Stimulated activated CD4-positive, alpha-beta T cell treated with anti-CD3 and anti-CD28 coated beads, Interleukin-12 subunit alpha, Interleukin-12 subunit beta, amount 100 ng/mL, for 4 hours (primary cell): ENCODE data around the gene KATNAL2.
A peak's percentile ranks its signal among the peaks of the same experiment; 100 is the strongest.
"Not testable (repeated sequence)": the region's sequence is repeated elsewhere in the genome, so short reads cannot be mapped to it uniquely, and the experiment has no call there.

Source experiments
- DNase-seq: peaks from one replicate; pipeline ENCODE4 v3.0.0-alpha.2; 2020

KATNAL2 gene

DNA sequence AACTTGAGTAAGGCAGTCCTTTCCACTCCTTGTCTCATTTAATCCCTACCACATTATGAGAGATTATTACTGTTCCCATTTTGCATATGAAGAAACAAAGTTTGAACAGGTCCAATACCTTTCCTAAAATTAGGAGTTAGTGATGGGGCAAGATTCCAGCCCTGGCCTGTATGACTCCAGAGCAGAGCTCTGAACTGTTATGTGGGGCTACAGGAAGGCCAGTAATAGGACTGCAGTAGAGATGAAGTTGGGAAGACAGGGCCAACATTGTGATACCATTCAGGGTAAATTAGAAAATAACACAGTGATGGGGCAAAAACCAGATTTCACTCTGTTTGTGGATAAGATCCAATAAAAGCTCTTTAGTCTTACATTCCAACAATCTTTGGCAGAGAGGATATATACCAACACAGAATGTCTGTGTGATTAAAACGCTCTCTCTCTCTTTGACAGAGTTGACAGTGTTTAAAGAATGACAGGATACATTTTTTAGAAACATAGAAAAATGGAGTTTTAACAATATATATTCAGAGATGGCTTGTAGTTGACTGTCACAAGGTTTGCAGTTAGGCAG is 22.7 kb downstream of the KATNAL2 start:
- no peak for DNase-seq

DNA sequence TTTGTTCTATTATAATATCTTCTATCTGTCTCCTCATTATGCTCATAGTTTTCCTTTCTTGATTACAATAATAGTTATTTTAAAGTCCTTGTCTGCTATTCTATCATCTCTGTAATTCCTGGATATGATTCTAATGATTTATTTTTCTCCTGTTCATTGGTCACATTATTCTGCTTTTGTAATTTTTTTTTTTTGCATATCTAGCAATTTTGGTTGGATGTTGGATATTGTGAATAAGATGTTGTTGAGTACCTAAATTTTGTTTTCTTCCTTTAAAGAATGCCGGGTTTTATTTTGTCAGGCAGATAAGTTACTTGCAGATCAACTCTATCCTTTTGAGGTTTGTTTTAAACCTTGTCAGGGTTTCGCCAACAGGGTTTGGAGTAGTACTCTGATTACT is 25.2 kb downstream of the KATNAL2 start:
- DNase-seq, result no peak

DNA sequence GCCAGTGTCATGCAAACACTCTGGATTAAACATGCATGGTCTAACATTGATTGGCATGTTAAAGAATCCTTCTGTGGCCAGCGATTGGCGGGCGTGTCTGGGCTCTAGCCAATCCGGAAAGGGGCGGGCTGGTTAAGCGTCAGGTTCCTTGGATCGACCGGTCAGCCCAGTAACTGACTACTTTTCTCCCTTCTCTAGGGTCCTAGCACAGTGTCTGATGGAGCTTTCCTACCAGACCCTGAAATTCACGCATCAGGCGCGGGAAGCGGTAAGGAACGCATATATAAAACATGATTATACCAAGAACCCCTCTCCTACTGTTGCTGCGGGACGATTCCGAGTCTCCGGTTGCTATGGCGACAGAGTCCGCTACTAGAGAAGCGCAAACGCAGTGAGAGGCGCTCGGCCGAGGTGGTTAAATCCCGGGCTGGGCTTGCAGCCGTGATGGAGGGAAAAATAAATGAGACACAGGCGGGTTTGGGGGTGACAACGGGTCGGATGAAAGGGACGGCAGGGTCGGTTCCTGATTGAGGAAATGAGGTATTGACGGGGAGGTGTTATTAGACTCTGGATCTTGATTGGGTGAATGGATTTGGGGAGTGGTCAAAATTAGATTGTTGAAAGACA is 29.4 kb downstream of the KATNAL2 start:
- peak; percentile 37 for DNase-seq

DNA sequence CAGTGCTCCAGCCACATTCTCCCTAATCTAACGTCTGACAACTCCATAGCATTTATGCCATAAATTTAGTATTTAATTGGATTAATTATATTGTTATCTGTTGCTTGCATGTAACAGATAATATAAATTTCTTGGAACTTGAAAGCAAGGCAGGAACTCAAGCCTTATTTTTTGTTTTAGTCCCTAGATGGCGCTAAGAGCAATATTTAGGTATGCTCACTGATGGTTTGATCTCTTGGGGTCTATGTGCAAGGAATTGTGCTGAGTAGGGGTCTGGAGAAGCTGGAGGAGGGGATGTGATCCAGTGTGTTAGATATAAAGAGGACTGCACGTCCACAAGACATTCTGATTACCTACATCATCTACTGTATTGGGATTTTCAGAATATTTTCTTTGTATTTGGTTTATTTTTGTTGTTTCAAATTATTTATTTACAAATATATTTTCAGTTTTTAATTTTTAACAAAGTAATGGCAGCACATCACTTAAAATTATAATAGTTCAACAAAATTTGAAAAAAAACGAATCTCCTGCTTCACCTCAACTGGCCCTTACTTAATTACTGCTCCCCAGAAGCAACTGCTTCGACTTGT is 32.8 kb downstream of the KATNAL2 start:
- DNase-seq, result no peak

DNA sequence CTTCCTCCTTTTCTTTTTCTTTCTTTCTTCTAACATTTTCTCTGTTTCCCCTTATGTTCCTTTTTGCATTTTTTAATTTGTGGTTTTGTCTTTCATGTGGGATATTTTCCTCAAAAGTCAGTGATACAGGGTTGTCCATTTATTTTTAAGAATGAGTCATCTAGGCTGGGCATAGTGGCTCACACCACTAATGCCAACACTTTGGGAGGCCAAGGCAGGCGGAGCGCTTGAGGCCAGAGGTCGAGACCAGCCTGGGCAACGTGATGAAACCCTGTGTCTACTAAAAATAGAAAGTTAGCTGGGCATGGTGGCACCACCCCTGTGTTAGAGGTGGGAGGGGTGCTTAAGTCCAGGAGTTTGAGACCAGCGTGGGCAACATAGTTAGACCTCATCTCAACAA is 35.8 kb downstream of the KATNAL2 start:
- no peak for DNase-seq

DNA sequence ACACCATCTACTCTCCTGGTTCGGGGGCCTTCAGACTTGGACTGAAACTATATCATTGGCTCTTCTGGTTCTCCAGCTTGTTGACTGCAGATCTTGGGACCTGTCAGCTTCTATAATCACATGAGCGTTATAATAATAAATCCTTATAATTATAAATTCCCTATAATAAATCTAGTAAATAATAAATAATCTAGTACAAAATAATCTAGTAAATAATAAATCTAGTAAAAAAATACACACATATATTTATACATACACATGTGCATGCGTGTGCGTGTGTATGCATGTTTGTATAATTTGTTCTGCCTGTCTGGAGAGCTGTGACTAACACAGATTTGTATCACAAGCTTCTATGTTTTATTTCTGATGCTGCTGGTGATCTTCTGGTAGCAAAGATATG is 40.8 kb downstream of the KATNAL2 start:
- no peak for DNase-seq

DNA sequence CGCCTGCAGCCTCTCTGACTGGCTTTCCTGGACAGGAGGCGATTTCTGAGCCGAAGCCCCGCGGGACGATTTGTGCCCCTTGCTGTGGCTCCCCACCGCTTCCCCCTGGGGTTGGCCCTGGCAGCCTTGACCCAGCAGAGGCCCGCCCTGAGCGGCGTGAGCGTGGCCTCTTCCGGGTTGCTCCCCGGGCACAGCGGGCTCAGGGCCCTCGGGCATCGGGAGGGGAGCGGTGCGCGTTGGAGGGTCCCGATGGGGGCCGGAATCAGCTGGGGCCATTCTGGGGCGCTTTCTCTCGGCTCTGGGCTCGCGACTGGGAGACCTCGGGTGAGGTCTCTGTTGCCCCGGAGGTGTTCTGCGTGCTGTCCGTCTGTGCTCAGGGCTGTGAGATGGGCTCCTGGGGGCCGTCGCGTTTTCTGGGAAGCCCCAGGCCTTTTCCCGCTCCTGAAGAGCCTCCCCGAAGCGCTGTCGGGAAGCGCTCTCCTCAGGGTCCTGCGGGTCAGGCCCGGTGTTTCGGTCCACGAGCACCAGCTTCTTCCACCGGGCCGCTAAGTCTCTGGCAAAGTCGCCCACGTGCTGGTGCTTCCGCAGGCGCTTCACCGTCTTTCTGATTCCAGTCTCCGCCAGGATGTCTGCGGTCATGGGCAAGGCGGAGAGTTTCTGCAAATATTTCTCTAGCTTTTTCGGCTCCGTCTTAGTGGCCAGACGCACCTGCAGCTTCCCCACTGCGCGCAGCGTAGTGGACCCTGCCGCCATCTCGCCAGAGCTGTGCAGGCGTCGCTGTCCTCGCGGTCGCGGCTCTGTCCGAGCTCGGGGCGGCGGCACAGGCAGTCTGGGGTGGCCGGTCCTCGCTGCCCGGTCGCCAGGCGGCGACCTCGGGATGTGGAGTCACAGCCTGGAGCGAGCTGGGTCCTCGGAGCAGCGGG is 46.5 kb downstream of the KATNAL2 start:
- not testable (repeated sequence) for DNase-seq

DNA sequence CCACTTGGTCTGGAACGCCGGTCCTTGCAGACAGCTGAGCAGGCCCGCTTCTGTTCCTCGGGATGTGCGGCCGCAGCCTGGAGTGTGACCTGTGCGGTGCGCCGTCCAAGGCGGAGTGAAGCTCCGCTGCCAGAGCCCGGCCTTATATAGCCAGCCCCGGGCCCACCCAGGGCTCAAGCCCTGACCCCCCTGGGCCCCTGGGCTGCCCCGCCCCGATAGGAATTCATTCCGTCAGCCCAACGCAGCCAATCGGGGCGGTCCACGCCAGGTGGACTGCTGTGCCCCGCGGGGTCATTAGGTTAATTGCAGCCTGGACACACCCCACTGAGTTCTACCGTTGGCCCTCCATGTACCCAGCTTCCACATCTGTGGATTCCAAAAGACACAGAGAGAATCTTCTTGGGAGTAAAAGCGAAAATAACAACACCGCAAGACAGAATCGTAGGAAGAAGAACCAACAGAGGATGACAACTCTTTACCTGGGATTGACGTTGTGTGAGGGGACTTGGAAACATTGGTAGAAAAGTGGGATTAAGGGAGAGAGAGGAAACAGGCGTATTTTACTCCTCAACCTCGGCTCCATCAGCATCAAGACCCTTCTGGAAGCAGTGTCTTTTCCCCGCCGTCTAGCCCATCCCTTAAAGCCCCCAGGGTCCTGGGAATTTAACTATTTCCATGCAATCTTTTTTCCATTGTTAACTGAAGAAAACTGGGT is 47.3 kb downstream of the KATNAL2 start:
- DNase-seq, result not testable (repeated sequence)

DNA sequence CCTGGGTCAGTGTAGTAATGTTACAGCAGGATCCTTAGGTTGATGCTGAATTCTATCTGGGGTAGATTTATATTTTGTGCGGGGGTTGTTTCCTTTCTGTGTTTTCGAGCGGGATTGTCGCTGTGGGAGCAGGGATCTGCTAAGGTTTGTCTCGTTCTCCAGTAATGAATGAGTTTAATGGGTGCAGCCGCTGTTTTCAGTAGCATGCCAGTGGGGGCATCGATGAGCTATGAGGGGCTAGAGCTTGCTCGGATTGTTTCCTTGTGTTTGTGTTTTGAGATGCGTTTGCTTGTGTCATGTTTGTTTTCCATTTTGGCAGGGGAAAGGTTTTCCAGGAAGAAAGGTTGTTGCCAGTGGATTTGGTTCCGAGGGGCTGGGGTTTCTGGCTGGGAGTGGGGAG is 48.9 kb downstream of the KATNAL2 start:
- not testable (repeated sequence) for DNase-seq

DNA sequence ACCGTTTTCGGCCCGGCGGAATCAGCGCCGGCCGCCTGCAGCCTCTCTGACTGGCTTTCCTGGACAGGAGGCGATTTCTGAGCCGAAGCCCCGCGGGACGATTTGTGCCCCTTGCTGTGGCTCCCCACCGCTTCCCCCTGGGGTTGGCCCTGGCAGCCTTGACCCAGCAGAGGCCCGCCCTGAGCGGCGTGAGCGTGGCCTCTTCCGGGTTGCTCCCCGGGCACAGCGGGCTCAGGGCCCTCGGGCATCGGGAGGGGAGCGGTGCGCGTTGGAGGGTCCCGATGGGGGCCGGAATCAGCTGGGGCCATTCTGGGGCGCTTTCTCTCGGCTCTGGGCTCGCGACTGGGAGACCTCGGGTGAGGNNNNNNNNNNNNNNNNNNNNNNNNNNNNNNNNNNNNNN is 52.1 kb downstream of the KATNAL2 start:
- DNase-seq, result not testable (repeated sequence)

DNA sequence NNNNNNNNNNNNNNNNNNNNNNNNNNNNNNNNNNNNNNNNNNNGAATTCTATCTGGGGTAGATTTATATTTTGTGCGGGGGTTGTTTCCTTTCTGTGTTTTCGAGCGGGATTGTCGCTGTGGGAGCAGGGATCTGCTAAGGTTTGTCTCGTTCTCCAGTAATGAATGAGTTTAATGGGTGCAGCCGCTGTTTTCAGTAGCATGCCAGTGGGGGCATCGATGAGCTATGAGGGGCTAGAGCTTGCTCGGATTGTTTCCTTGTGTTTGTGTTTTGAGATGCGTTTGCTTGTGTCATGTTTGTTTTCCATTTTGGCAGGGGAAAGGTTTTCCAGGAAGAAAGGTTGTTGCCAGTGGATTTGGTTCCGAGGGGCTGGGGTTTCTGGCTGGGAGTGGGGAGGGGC is 102.5 kb downstream of the KATNAL2 start:
- DNase-seq, result not testable (repeated sequence)

DNA sequence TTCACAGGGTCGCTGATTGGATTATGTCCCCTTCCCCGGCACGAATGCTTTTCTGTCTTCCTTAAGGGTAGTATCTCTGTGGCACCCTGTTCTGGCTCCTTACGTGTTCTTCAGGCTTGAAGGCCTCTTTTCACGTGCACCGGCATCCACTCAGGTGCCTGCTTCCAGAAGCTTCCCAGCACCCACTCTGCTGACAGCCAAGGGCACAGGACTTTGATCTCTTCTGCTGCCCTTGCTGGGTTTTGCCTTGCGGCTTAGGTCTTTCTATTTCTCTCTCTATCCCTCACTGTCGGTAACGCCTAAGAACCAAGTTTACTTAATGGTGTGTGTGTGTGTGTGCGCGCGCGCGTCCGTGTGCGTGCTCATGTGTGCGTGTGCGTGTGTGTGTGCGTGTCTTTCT is 103.4 kb downstream of the KATNAL2 start:
- DNase-seq, result not testable (repeated sequence)

DNA sequence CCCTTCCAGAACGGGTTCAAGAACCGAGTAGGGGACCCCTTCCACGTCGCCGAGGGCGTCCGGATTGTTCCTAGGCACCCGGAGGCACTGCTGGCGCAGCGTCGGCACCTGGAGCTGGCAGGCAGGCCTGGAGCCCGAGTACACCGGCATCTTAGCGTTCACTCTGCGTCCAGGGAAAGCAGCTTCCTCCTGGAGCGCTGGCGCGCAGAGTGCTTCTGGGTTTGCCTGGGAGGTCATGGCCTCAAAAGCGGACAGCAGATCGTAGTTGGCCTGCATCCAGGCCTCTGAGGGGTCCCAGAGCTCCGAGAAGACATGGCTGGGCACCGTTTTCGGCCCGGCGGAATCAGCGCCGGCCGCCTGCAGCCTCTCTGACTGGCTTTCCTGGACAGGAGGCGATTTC is 105.4 kb downstream of the KATNAL2 start:
- DNase-seq, result not testable (repeated sequence)

DNA sequence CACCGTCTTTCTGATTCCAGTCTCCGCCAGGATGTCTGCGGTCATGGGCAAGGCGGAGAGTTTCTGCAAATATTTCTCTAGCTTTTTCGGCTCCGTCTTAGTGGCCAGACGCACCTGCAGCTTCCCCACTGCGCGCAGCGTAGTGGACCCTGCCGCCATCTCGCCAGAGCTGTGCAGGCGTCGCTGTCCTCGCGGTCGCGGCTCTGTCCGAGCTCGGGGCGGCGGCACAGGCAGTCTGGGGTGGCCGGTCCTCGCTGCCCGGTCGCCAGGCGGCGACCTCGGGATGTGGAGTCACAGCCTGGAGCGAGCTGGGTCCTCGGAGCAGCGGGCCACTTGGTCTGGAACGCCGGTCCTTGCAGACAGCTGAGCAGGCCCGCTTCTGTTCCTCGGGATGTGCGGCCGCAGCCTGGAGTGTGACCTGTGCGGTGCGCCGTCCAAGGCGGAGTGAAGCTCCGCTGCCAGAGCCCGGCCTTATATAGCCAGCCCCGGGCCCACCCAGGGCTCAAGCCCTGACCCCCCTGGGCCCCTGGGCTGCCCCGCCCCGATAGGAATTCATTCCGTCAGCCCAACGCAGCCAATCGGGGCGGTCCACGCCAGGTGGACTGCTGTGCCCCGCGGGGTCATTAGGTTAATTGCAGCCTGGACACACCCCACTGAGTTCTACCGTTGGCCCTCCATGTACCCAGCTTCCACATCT is 106.5 kb downstream of the KATNAL2 start:
- DNase-seq, result not testable (repeated sequence)

DNA sequence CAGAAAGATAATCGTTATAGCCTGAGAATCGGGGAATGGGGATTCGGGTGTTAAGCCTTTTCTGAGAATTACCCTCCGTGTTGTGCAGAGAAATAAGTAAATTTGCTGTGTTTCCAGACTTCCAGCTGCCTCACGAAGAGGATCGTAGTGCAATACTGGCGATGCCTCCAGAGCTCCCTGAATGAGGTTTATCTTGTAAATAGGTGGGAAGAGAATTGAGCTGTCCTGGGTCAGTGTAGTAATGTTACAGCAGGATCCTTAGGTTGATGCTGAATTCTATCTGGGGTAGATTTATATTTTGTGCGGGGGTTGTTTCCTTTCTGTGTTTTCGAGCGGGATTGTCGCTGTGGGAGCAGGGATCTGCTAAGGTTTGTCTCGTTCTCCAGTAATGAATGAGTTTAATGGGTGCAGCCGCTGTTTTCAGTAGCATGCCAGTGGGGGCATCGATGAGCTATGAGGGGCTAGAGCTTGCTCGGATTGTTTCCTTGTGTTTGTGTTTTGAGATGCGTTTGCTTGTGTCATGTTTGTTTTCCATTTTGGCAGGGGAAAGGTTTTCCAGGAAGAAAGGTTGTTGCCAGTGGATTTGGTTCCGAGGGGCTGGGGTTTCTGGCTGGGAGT is 108.3 kb downstream of the KATNAL2 start:
- not testable (repeated sequence) for DNase-seq

DNA sequence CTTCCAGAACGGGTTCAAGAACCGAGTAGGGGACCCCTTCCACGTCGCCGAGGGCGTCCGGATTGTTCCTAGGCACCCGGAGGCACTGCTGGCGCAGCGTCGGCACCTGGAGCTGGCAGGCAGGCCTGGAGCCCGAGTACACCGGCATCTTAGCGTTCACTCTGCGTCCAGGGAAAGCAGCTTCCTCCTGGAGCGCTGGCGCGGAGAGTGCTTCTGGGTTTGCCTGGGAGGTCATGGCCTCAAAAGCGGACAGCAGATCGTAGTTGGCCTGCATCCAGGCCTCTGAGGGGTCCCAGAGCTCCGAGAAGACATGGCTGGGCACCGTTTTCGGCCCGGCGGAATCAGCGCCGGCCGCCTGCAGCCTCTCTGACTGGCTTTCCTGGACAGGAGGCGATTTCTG is 111.3 kb downstream of the KATNAL2 start:
- DNase-seq, result not testable (repeated sequence)

DNA sequence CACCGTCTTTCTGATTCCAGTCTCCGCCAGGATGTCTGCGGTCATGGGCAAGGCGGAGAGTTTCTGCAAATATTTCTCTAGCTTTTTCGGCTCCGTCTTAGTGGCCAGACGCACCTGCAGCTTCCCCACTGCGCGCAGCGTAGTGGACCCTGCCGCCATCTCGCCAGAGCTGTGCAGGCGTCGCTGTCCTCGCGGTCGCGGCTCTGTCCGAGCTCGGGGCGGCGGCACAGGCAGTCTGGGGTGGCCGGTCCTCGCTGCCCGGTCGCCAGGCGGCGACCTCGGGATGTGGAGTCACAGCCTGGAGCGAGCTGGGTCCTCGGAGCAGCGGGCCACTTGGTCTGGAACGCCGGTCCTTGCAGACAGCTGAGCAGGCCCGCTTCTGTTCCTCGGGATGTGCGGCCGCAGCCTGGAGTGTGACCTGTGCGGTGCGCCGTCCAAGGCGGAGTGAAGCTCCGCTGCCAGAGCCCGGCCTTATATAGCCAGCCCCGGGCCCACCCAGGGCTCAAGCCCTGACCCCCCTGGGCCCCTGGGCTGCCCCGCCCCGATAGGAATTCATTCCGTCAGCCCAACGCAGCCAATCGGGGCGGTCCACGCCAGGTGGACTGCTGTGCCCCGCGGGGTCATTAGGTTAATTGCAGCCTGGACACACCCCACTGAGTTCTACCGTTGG is 112.4 kb downstream of the KATNAL2 start:
- DNase-seq, result not testable (repeated sequence)

DNA sequence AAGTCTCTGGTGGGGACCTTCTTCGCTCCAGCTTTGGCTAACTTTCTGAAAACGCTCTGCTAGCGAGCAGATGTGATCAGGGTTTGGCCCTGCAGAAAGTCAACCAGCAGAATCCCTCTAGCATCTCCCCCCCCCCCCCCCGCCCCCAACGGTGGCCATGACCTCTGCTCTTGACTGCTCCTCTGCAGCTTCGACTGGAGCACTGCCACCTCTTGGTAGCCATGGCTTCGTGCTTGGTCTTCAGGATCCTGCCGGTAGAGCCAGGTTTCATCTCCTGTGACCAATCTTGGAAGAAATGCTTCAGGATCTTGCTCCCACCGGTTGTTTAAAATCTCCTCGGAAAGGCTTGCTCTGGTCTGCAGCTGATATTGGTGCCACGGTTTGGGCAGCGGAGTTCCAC is 113.5 kb downstream of the KATNAL2 start:
- DNase-seq, result not testable (repeated sequence)

DNA sequence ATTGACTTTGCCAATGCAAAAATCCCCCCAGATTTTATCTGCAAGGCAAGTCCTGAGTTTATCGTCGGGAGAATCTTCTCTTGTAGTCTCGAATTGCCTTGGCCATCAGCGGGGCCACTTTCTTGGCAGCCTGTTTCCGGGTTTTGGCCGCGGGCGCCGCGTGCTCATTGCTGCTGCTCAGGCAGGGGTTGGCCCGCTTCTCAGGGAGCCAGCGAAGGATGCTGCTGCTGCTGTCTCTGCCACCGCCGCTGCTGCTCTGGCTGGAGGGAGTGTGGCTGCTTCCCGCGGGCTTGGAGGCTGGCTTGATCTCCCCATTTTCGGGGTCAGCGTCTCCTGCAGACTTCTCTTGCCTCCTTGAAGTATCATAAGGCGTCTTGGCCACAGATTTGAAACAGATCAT is 115.5 kb downstream of the KATNAL2 start:
- DNase-seq, result no peak

DNA sequence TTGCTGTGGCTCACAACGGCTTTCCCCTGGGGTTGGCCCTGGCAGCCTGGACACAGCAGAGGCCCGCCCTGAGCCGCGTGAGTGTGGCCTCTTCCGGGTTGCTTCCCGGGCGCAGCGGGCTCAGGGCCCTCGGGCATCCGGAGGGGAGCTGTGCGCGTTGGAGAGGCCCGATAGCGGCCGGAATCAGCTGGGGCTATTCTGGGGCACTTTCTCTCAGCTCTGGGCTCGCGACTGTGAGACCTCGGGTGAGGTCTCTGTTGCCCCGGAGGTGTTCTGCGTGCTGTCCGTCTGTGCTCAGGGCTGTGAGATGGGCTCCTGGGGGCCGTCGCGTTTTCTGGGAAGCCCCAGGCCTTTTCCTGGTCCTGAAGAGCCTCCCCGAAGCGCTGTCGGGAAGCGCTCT is 117.2 kb downstream of the KATNAL2 start:
- not testable (repeated sequence) for DNase-seq

DNA sequence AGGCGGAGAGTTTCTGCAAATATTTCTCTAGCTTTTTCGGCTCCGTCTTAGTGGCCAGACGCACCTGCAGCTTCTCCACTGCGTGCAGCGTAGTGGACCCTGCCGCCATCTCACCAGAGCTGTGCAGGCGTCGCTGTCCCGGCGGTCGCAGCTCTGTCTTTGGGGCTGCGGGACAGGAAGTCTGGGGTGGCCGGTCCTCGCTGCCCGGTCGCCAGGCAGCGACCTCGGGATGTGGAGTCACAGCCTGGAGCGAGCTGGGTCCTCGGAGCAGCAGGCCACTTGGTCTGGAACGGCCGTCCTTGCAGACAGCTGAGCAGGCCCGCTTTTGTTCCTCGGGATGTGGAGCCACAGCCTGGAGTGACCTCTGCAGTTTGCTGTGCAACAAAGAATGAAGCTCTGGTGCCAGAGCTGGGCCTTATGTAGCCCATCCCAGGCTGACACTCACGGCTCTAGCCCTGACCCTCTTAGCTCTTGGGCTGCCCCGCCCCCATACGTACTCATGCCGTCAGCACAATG is 117.8 kb downstream of the KATNAL2 start, which contains the start of gene ELOA2:
Gene ELOA2 (minus strand): TSS at position 466 of the 516 bp plus-strand sequence. CDS start 357 bp downstream, at position 109.
- no peak for DNase-seq
